OCI-LY3 (cell line): ENCODE measurements around the gene C14orf39.

Experiments
- EZH2phosphoT487 ChIP-seq: fragments of 200-600 bp; shearing (Covaris generic); IDR thresholded peaks from 2 replicates; pipeline ENCODE4 v1.6.1; 2018; ENCODE audit warnings: antibody characterized with exemption, mixed run types, low read depth
- TF ChIP-seq, protein P1 (sequence below): fragments of 200-600, 300-600 bp; sonication (generic); IDR thresholded peaks from 2 replicates; pipeline ENCODE4 v1.5.1; 2014; ENCODE audit warnings: antibody characterized with exemption, low read length, low read depth

DNA sequence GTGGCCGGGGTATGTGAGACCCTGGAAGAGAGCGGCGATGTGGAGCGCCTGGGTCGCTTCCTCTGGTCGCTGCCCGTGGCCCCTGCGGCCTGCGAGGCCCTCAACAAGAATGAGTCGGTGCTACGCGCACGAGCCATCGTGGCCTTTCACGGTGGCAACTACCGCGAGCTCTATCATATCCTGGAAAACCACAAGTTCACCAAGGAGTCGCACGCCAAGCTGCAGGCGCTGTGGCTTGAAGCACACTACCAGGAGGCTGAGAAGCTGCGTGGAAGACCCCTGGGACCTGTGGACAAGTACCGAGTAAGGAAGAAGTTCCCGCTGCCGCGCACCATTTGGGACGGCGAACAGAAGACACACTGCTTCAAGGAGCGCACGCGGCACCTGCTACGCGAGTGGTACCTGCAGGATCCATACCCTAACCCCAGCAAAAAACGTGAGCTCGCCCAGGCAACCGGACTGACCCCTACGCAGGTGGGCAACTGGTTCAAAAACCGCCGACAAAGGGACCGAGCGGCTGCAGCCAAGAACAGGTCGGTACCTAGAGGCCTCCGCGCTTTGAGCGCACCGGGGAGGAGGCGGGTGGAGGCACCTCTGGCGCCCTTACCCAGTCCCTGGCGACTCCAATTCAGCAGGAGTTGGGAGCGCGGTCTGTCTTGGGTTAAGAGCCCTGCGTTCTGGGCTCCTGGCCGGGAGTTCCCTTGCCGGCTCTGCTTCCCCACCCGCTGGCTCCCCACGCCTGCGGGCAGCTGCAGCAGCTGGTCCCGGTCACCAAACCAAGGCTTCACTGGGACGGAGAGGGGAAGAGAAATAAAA, 23.8 kb upstream of the C14orf39 start:
- TF ChIP-seq, protein P1, sequence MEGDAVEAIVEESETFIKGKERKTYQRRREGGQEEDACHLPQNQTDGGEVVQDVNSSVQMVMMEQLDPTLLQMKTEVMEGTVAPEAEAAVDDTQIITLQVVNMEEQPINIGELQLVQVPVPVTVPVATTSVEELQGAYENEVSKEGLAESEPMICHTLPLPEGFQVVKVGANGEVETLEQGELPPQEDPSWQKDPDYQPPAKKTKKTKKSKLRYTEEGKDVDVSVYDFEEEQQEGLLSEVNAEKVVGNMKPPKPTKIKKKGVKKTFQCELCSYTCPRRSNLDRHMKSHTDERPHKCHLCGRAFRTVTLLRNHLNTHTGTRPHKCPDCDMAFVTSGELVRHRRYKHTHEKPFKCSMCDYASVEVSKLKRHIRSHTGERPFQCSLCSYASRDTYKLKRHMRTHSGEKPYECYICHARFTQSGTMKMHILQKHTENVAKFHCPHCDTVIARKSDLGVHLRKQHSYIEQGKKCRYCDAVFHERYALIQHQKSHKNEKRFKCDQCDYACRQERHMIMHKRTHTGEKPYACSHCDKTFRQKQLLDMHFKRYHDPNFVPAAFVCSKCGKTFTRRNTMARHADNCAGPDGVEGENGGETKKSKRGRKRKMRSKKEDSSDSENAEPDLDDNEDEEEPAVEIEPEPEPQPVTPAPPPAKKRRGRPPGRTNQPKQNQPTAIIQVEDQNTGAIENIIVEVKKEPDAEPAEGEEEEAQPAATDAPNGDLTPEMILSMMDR, result no peak
- TF ChIP-seq EZH2phosphoT487, result no peak
